OCI-LY1 (cell line): ENCODE measurements around the gene A2M.

Experiments
- EZH2 ChIP-seq: fragments of 200-600 bp; sonication (generic), shearing (Covaris generic); IDR thresholded peaks from 2 replicates; pipeline ENCODE4 v1.8.0; 2017; ENCODE audit warnings: borderline replicate concordance, mixed run types, mild to moderate bottlenecking, antibody characterized with exemption, low read length, moderate library complexity, mixed read lengths
- TF ChIP-seq, protein P1 (sequence below): fragments of 200-600 bp; sonication (generic), shearing (Covaris generic); IDR thresholded peaks from 2 replicates; pipeline ENCODE4 v1.5.1; 2017; ENCODE audit warnings: mild to moderate bottlenecking, antibody characterized with exemption, low read length, moderate library complexity, mixed read lengths

DNA sequence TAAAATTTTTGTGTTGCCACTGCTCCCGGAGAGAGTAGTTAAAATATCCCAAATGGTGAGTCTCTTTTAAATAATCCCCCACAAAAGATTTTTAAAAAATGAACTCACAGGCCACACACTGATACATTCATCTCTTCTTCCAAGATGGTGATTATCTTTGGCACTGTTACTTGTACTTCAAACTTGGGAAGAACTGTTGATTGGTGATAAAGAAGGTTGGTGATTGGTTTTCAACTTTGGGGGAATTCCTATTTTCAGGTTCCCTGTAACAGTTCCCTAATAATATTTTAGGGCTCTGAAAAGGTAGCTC is 6.6 kb downstream of the A2M start:
- TF ChIP-seq, protein P1, sequence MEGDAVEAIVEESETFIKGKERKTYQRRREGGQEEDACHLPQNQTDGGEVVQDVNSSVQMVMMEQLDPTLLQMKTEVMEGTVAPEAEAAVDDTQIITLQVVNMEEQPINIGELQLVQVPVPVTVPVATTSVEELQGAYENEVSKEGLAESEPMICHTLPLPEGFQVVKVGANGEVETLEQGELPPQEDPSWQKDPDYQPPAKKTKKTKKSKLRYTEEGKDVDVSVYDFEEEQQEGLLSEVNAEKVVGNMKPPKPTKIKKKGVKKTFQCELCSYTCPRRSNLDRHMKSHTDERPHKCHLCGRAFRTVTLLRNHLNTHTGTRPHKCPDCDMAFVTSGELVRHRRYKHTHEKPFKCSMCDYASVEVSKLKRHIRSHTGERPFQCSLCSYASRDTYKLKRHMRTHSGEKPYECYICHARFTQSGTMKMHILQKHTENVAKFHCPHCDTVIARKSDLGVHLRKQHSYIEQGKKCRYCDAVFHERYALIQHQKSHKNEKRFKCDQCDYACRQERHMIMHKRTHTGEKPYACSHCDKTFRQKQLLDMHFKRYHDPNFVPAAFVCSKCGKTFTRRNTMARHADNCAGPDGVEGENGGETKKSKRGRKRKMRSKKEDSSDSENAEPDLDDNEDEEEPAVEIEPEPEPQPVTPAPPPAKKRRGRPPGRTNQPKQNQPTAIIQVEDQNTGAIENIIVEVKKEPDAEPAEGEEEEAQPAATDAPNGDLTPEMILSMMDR = no peak
- TF ChIP-seq EZH2 = no peak
